ENCODE data around the gene ERAP2. TPM values are rescaled to one million over a fixed set of nuclear protein-coding genes. Genes with fewer than 3 reads are reported as not detected.

Gene ERAP2
- total RNA-seq, 2 experiments from 2014 or later = 19.5 to 29.3 TPM

GRCh38 chr5:96843140-96843539 lies 33.2 kb upstream of the ERAP2 start:
- no peaks in the 10 kb centered on the region for H3K79me2 ChIP-seq (ENCODE audit: insufficient read depth, low read depth, low read length)
- BruUV-seq (replicated peaks) = no TSS peak
- H3K9me2 ChIP-seq (ENCODE audit: insufficient read depth, low read length) = no peaks in the 10 kb centered on the region
- H3K36me3 ChIP-seq (ENCODE audit: insufficient read depth, low read length) = no peaks in the 10 kb centered on the region
- DNase-seq (ENCODE audit: low spot score) = no peak
- no peak overlapping the region for H3K4me2 ChIP-seq (ENCODE audit: low read length)
- H3K4me1 ChIP-seq (ENCODE audit: insufficient read depth, low read length, poor library complexity, severe bottlenecking) = no peaks in the 10 kb centered on the region
- H3K4me3 ChIP-seq (ENCODE audit: low read depth, low read length, poor library complexity, severe bottlenecking) = no peak overlapping the region
- intact Hi-C loops (cut with micrococcal nuclease; ENCODE audit: unreplicated experiment) = no loop called here
- no peaks in the 10 kb centered on the region for H3K9me3 ChIP-seq (ENCODE audit: low read length)
- H3K27ac ChIP-seq (ENCODE audit: low read depth, low read length, poor library complexity, severe bottlenecking) = no peak overlapping the region
- ChIA-PET POLR2A (no interaction called here), CTCF (ENCODE audit: unreplicated experiment) (no interaction called here)
- no peak overlapping the region for H2AFZ ChIP-seq (ENCODE audit: low read length)
- TF ChIP-seq CTCF (conservative IDR thresholded peaks at IDR 0.05; ENCODE audit: low read length) = no peak
- no peak for TF ChIP-seq EZH2phosphoT487 (IDR thresholded peaks at IDR 0.05; ENCODE audit: borderline replicate concordance, low read depth, low read length)
- H4K20me1 ChIP-seq (ENCODE audit: insufficient read depth, low read length) = no peaks in the 10 kb centered on the region

- Histone ChIP-seq H3K4me3 (ENCODE audit: low read depth, low read length, poor library complexity, severe bottlenecking) (no peak overlapping the region), H3K4me2 (ENCODE audit: low read length) (no peak overlapping the region), H3K79me2 (ENCODE audit: insufficient read depth, low read depth, low read length) (no peaks in the 10 kb centered on the region), H2AFZ (ENCODE audit: low read length) (no peak overlapping the region), H3K9me2 (ENCODE audit: insufficient read depth, low read length) (no peaks in the 10 kb centered on the region), H3K27ac (ENCODE audit: low read depth, low read length, poor library complexity, severe bottlenecking) (no peak overlapping the region), H3K36me3 (ENCODE audit: insufficient read depth, low read length) (no peaks in the 10 kb centered on the region), H3K9me3 (ENCODE audit: low read length) (peaks cover 2% of the 10 kb centered on the region; the same call in 1 of the 2 replicates), H3K4me1 (ENCODE audit: insufficient read depth, low read length, poor library complexity, severe bottlenecking) (no peaks in the 10 kb centered on the region), H4K20me1 (ENCODE audit: insufficient read depth, low read length) (no peaks in the 10 kb centered on the region)
- no peak for DNase-seq (ENCODE audit: low spot score)
- no TSS peak for BruUV-seq (replicated peaks)
- ChIA-PET POLR2A (interaction anchor here (0.8 kb wide), 1 partner anchor 18 kb away, joined by 3 read pairs; no protein-coding TSS in a partner anchor), CTCF (ENCODE audit: unreplicated experiment) (no interaction called here)
- intact Hi-C loops (cut with micrococcal nuclease; ENCODE audit: unreplicated experiment) = no loop called here
- TF ChIP-seq CTCF (conservative IDR thresholded peaks at IDR 0.05; ENCODE audit: low read length) (no peak), EZH2phosphoT487 (IDR thresholded peaks at IDR 0.05; ENCODE audit: borderline replicate concordance, low read depth, low read length) (no peak)
Measured at GRCh38 chr5:96844481-96844990, 31.8 kb upstream of the ERAP2 start.

GRCh38 chr5:96851312-96852062 lies 24.8 kb upstream of the ERAP2 start:
- Histone ChIP-seq H2AFZ (ENCODE audit: low read length) (no peak overlapping the region), H3K27ac (ENCODE audit: low read depth, low read length, poor library complexity, severe bottlenecking) (no peak overlapping the region), H3K79me2 (ENCODE audit: insufficient read depth, low read depth, low read length) (no peaks in the 10 kb centered on the region), H3K9me2 (ENCODE audit: insufficient read depth, low read length) (no peaks in the 10 kb centered on the region), H3K4me3 (ENCODE audit: low read depth, low read length, poor library complexity, severe bottlenecking) (no peak overlapping the region), H3K9me3 (ENCODE audit: low read length) (peaks cover 7% of the 10 kb centered on the region; the same call in 1 of the 2 replicates), H3K4me1 (ENCODE audit: insufficient read depth, low read length, poor library complexity, severe bottlenecking) (no peaks in the 10 kb centered on the region), H3K36me3 (ENCODE audit: insufficient read depth, low read length) (no peaks in the 10 kb centered on the region), H3K4me2 (ENCODE audit: low read length) (no peak overlapping the region), H4K20me1 (ENCODE audit: insufficient read depth, low read length) (no peaks in the 10 kb centered on the region)
- TF ChIP-seq CTCF (conservative IDR thresholded peaks at IDR 0.05; ENCODE audit: low read length) (no peak), EZH2phosphoT487 (IDR thresholded peaks at IDR 0.05; ENCODE audit: borderline replicate concordance, low read depth, low read length) (no peak)
- no peak for DNase-seq (ENCODE audit: low spot score)
- CTCF ChIA-PET (ENCODE audit: unreplicated experiment) = no interaction called here
- POLR2A ChIA-PET = no interaction called here
- intact Hi-C loops (cut with micrococcal nuclease; ENCODE audit: unreplicated experiment) = no loop called here
- BruUV-seq (replicated peaks) = no TSS peak
